B cell (primary cell): Measurements from ENCODE around the gene CFC1. TPM values are rescaled to one million over a fixed set of nuclear protein-coding genes. Genes with fewer than 3 reads are reported as not detected.
"Not testable (repeated sequence)": the region's sequence is repeated elsewhere in the genome, so short reads cannot be mapped to it uniquely, and the experiment has no call there.

Source experiments
- ATAC-seq: fragments of 200-7000 bp; cut with Tn5 transposase; one replicate; pipeline ENCODE4 v1.10.0; 2021; ENCODE audit warnings: low read depth, mild to moderate bottlenecking, moderate number of reproducible peaks, moderate library complexity
- CTCF ChIA-PET: fragments of 350-600 bp; sonication (Branson Sonifier 250); formaldehyde crosslinking; loops from one replicate; lab custom pipeline; 2021; ENCODE audit warnings: antibody characterized with exemption, inconsistent platforms; lab: Charles Lee
- POLR2A ChIA-PET: fragments of 350-600 bp; sonication (Branson Sonifier 250); formaldehyde crosslinking; loops from one replicate; lab custom pipeline; 2021; ENCODE audit warnings: antibody characterized with exemption; lab: Charles Lee
- DNase-seq: peaks from one replicate; pipeline ENCODE4 v3.0.0; 2013
- H2AFZ ChIP-seq: 2 replicates; pipeline ENCODE4 v1.6.1; 2012; ENCODE audit warnings: mild to moderate bottlenecking, low read depth, low read length; ENCODE audit not compliant: insufficient read depth, poor library complexity, severe bottlenecking
- H3K27ac ChIP-seq, 2 donors: 1 replicate in 1 of 2; 2 replicates in 1 of 2; pipeline ENCODE4 v1.5.1; 2012 to 2013; ENCODE audit warnings: low read length in 2 of 2, mild to moderate bottlenecking in 2 of 2, moderate library complexity in 1 of 2
- H3K27me3 ChIP-seq, 4 experiments: fragments of 200-600 bp in 1 of 4; sonication (generic) in 1 of 4; replicated peaks in 1 of 4; 1 replicate in 2 of 4; 2 replicates in 2 of 4; pipeline versions ENCODE4 v1.6.1 to v1.7.0; 2013 to 2016; ENCODE audit warnings: low read length in 3 of 4, mild to moderate bottlenecking in 2 of 4, mixed read lengths in 1 of 4, moderate library complexity in 1 of 4; ENCODE audit not compliant: insufficient read depth in 4 of 4, control insufficient read depth in 3 of 4; ENCODE audit errors: control extremely low read depth in 1 of 4
- H3K36me3 ChIP-seq, 2 experiments: replicated peaks in 1 of 2; 1 replicate in 1 of 2; 2 replicates in 1 of 2; pipeline versions ENCODE4 v1.6.1 to v1.7.1; 2013; ENCODE audit warnings: low read length in 1 of 2; ENCODE audit not compliant: insufficient read depth in 2 of 2, control insufficient read depth in 1 of 2; ENCODE audit errors: control extremely low read depth in 1 of 2, extremely low read depth in 1 of 2
- H3K4me1 ChIP-seq, 2 donors: fragments of 200-600 bp in 1 of 2; sonication (generic) in 1 of 2; 1 replicate in 1 of 2; 2 replicates in 1 of 2; pipeline versions ENCODE4 v1.5.1 to v1.6.1; 2013 to 2017; ENCODE audit warnings: low read length in 2 of 2; ENCODE audit not compliant: control insufficient read depth in 2 of 2, insufficient read depth in 2 of 2
- H3K4me2 ChIP-seq: replicated peaks from 2 replicates; pipeline ENCODE3; 2012; ENCODE audit warnings: mild to moderate bottlenecking, low read depth, low read length; ENCODE audit not compliant: poor library complexity, severe bottlenecking
- H3K4me3 ChIP-seq, 5 experiments: fragments of 200-600 bp in 1 of 5; sonication (generic) in 1 of 5; 1 replicate in 3 of 5; 2 replicates in 2 of 5; pipeline versions ENCODE4 v1.5.1 to v1.7.0; 2011 to 2016; ENCODE audit warnings: low read length in 4 of 5, mild to moderate bottlenecking in 4 of 5, low read depth in 2 of 5, control low read depth in 1 of 5, moderate library complexity in 1 of 5; ENCODE audit not compliant: insufficient read depth in 1 of 5; ENCODE audit errors: control extremely low read depth in 1 of 5, extremely low read depth in 1 of 5
- H3K79me2 ChIP-seq: fragments of 200-600 bp; sonication (generic); one replicate; pipeline ENCODE4 v1.6.0; 2016; ENCODE audit warnings: low read length; ENCODE audit not compliant: control insufficient read depth, insufficient read depth
- H3K9ac ChIP-seq: fragments of 200-600 bp; sonication (generic); 2 replicates; pipeline ENCODE4 v1.6.1; 2017; ENCODE audit warnings: mild to moderate bottlenecking, low read length, moderate library complexity
- H3K9me3 ChIP-seq, 3 donors: one replicate each; pipeline versions ENCODE4 v1.6.1 to v1.7.1; 2013; ENCODE audit warnings: low read length in 2 of 3; ENCODE audit not compliant: control insufficient read depth in 2 of 3, insufficient read depth in 1 of 3; ENCODE audit errors: control extremely low read depth in 1 of 3
- H4K20me1 ChIP-seq: 2 replicates; pipeline ENCODE4 v1.6.0; 2012; ENCODE audit warnings: mild to moderate bottlenecking, low read length; ENCODE audit not compliant: insufficient read depth, control insufficient read depth, poor library complexity, severe bottlenecking
- H3K27ac Mint-ChIP-seq: one replicate; pipeline ENCODE4 v1.8.0; 2021; ENCODE audit warnings: mixed read lengths
- H3K27me3 Mint-ChIP-seq: one replicate; pipeline ENCODE4 v1.8.0; 2021; ENCODE audit warnings: mixed read lengths
- H3K4me1 Mint-ChIP-seq: one replicate; pipeline ENCODE4 v1.8.0; 2021; ENCODE audit warnings: mixed read lengths
- H3K4me3 Mint-ChIP-seq: one replicate; pipeline ENCODE4 v1.8.0; 2021; ENCODE audit warnings: mixed read lengths
- H3K9me3 Mint-ChIP-seq: one replicate; pipeline ENCODE4 v1.8.0; 2022; ENCODE audit warnings: mixed read lengths; ENCODE audit not compliant: insufficient read depth
- WGBS: methylation state at CpG from one replicate; pipeline ENCODE4 v1.1.5; 2013; ENCODE audit warnings: missing lambda C conversion rate; ENCODE audit not compliant: insufficient coverage; 5-methylcytosine and 5-hydroxymethylcytosine counted together
- intact Hi-C: fragments of 100-400 bp; cut with micrococcal nuclease; formaldehyde crosslinking; loops from one replicate; pipeline ENCODE4 v1.10.0; 2022
- polyA plus RNA-seq: library from polyadenylated mRNA; depleted of rRNA; stranded (reverse); fragments of >200 nt; gene quantifications from 2 replicates; pipeline ENCODE4 v1.2.3, GENCODE V29; 2012
- total RNA-seq, 2 donors: library from RNA; stranded (reverse); fragments of 120-200 nt in 1 of 2; gene quantifications; 1 replicate in 1 of 2; 2 replicates in 1 of 2; pipeline versions ENCODE4 v1.2.3 to v1.2.4, GENCODE V29; 2013 to 2022

Gene CFC1
- total and polyA plus RNA-seq, 2 donors (not counting 1 experiment from before 2014, with no cell fraction given), result not detected

DNA sequence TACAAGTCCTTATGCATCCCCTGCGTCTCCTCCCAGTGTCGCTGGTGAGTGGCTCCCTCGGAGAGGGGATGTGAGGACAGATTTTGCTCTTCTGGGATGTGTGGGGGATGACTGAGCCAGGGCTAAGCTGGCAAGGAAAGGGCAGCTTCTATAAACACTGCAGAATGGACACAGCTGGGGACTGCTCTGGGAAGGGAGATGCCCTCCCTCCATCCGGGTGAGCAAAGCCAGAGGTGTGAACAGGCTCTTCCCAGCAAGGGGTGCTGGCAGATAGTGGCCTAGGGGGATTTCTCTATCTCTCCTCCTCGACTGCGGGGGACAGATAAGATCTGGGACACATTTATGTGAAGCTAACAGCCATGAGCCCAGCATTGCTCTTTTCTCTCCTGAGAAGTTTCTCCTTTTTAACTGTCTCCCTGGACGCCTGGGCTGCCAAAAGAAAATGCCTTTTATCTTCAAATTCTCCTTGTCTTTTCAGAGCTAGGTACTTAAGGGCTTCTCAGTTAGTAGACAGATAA lies 8.5 kb downstream of the CFC1 start:
- H3K4me3 Mint-ChIP-seq, H3K4me1 ChIP-seq, H3K9me3 ChIP-seq, H3K27me3 ChIP-seq, H3K27me3 Mint-ChIP-seq, H3K4me3 ChIP-seq, H3K9ac ChIP-seq, intact Hi-C loops, CTCF ChIA-PET, DNase-seq, H3K27ac Mint-ChIP-seq, POLR2A ChIA-PET, H3K9me3 Mint-ChIP-seq, H2AFZ ChIP-seq, H3K4me2 ChIP-seq, H3K27ac ChIP-seq, H4K20me1 ChIP-seq, H3K4me1 Mint-ChIP-seq, H3K36me3 ChIP-seq, ATAC-seq, H3K79me2 ChIP-seq: not testable (repeated sequence)
- WGBS, result 10% methylated on average over 2 of the region's 7 CpGs

DNA sequence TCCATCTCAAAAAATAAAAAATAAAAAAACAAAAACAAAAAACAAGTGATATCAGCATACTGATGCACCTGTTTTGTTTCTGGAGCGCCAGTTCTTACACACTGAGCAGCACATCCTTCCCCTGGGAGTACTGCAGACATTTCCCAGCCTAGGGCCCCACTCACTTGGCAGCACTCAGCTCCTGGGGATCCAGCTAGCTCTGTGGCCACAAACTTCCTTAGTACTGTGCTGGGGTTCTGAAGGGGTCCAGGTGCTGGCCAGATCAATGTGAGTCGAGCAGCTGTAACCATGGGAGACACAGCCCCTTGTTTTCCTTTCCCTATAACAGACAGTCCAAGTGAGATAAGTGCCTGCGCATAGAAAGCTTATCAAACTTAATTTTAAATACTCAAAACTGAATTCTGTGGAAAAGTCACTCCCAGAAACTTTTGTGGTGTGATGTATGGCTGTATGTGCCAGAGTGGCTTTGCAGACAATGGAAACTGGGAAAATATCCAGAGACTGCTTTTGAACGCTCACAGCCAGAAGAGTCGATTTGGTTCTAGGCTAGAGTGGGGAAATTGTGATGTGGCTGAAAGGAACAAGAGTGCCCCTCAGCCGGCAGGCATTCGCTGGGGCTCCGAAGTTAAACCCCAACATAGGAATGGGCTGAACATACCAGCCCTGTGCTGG lies 9.1 kb downstream of the CFC1 start:
- H3K36me3 ChIP-seq, H3K27ac Mint-ChIP-seq, DNase-seq, H3K4me1 Mint-ChIP-seq, CTCF ChIA-PET, H3K4me3 Mint-ChIP-seq, H3K9ac ChIP-seq, H3K27me3 ChIP-seq, H4K20me1 ChIP-seq, H3K4me1 ChIP-seq, POLR2A ChIA-PET, H3K79me2 ChIP-seq, H3K27ac ChIP-seq, ATAC-seq, H3K9me3 ChIP-seq, H2AFZ ChIP-seq, H3K27me3 Mint-ChIP-seq, H3K4me2 ChIP-seq, H3K4me3 ChIP-seq, intact Hi-C loops, H3K9me3 Mint-ChIP-seq: not testable (repeated sequence)
- WGBS, result 50% methylated on average over 2 of the region's 8 CpGs

DNA sequence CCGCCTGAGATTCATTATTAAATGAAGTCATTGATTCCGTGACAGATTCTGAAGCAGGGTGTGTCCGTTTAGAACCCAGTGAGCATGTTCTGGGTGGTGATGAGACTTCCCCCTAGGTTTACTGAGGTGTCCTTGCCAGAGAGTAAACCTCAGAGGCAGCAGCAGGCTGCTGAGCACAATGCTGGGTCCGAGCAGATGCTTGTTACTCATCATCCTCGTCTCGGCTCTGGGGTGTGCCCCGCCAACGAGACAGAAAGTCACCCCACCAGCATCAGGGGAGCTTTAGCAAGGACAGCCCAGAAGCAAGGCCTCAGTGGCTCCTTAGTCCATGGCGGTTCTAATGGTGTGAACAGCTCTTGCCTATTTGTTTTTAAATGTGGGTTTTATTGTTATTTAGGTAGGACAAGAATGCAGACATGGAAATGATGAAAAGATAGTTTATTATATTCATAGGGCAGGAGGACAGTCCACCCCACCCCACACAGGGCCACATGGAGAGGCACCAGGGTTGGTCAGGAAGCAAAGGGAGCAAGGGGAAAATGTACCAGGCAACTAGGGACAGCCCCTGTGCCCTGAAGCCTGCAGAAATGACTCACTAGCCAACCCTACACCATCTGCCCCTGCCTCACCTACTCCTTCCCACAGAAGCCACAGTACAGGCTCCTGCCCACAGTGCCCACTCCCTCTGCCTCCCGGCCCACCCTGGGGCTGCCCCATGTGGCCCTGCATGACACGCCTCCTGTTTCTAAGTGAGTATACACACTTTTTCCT lies 10.5 kb downstream of the CFC1 start:
- H3K27ac Mint-ChIP-seq, H3K27me3 ChIP-seq, POLR2A ChIA-PET, H3K4me3 ChIP-seq, H2AFZ ChIP-seq, H3K27me3 Mint-ChIP-seq, H3K4me1 ChIP-seq, CTCF ChIA-PET, H4K20me1 ChIP-seq, H3K79me2 ChIP-seq, DNase-seq, H3K9me3 Mint-ChIP-seq, H3K4me3 Mint-ChIP-seq, H3K27ac ChIP-seq, intact Hi-C loops, H3K36me3 ChIP-seq, H3K4me1 Mint-ChIP-seq, H3K4me2 ChIP-seq, H3K9me3 ChIP-seq, H3K9ac ChIP-seq: not testable (repeated sequence)
- ATAC-seq, result peak; percentile 36
- WGBS, result no CpG with 5 or more reads among the region's 11 CpGs

DNA sequence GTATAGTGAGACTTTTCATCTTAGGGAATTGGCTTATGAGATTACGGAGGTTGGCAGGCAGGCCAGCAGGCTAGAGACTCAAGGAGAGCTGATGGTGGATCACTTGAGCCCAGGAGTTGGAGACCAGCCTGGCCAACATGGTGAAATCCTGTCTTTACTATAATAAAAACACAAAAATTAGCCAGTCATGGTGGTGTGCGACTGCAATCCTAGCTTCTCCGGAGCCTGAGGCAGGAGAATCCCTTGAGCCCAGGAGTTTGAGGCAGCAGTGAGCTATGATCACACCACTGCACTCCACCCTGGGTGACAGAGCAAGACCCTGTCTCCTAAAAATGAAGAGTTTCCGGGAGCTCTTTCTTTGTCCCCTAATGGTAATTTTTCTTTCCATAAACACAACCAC lies 14.6 kb downstream of the CFC1 start:
- H3K4me3 ChIP-seq, CTCF ChIA-PET: not testable (repeated sequence)

More for the DNA sequence above, 14.6 kb downstream of the CFC1 start:
- H3K79me2 ChIP-seq, H4K20me1 ChIP-seq, H3K36me3 ChIP-seq, H3K27ac ChIP-seq, H3K27me3 Mint-ChIP-seq, intact Hi-C loops, H3K4me3 Mint-ChIP-seq, H3K27me3 ChIP-seq, H3K4me2 ChIP-seq, H3K4me1 ChIP-seq, H3K4me1 Mint-ChIP-seq, DNase-seq, ATAC-seq, H3K27ac Mint-ChIP-seq, H3K9me3 Mint-ChIP-seq, H3K9ac ChIP-seq, H3K9me3 ChIP-seq, POLR2A ChIA-PET, H2AFZ ChIP-seq: not testable (repeated sequence)
- no CpG with 5 or more reads among the region's 4 CpGs for WGBS
